Nephron (organoid): ENCODE measurements around the gene MPZL1.
"Not testable (repeated sequence)": the region's sequence is repeated elsewhere in the genome, so short reads cannot be mapped to it uniquely, and the experiment has no call there.

Experiments used
- H3K27ac Mint-ChIP-seq, 3 experiments: 2 replicates each; pipeline ENCODE4 v1.8.0; 2020; ENCODE audit warnings: mixed read lengths in 3 of 3, mild to moderate bottlenecking in 2 of 3, moderate library complexity in 1 of 3
- H3K27me3 Mint-ChIP-seq: 2 replicates; pipeline ENCODE4 v1.8.0; 2021; ENCODE audit warnings: low read depth, mild to moderate bottlenecking, moderate library complexity, mixed read lengths
- H3K36me3 Mint-ChIP-seq: 2 replicates; pipeline ENCODE4 v1.8.0; 2020; ENCODE audit warnings: low read depth, mixed read lengths
- H3K4me1 Mint-ChIP-seq: 2 replicates; pipeline ENCODE4 v1.8.0; 2020; ENCODE audit warnings: mixed read lengths
- H3K4me3 Mint-ChIP-seq, 3 experiments: 2 replicates each; pipeline ENCODE4 v1.8.0; 2020; ENCODE audit warnings: mild to moderate bottlenecking in 3 of 3, mixed read lengths in 3 of 3, moderate library complexity in 2 of 3
- H3K9me3 Mint-ChIP-seq: 2 replicates; pipeline ENCODE4 v1.8.0; 2020; ENCODE audit warnings: mixed read lengths
- TF ChIP-seq, protein P1 (sequence below), 3 experiments: fragments of 200-600 bp; sonication (generic); IDR thresholded peaks; one replicate each; pipeline ENCODE4 v1.5.0; 2021; ENCODE audit warnings: antibody characterized with exemption in 3 of 3; ENCODE audit not compliant: unreplicated experiment in 3 of 3

Gene MPZL1

DNA sequence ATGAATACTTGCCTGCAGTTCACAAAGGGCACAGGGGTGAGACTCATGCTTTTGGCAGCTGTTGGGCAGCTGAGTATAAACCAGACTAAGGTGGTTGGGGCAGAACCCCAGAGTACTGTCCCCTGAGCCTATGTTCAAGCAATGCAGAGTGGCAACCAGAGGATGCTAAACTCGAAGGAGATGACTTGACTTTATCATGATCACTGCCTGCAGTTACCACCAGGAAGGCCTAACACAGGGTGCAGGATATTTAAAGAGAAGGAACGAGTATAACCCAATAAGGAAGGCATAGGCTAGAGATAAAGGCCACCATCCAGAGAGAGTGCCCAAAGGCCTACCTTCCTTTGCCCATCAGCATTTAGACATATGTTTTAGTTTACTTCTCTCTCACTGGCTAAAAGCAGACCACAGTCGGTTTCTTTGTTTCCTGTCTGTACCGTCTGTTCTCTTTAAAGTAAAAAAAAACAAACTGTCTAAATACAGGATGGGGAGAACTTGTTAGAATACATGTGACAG, 83.3 kb downstream of the MPZL1 start:
- Mint-ChIP-seq H3K36me3 (peaks cover 35% of the 10 kb centered on the region), H3K27me3 (no peaks in the 10 kb centered on the region), H3K4me3 (no peak overlapping the region), H3K9me3 (peaks cover 14% of the 10 kb centered on the region), H3K27ac (peak overlapping the region in 1 of 3 experiments; percentile 13), H3K4me1 (no peaks in the 10 kb centered on the region)
- TF ChIP-seq, protein P1, sequence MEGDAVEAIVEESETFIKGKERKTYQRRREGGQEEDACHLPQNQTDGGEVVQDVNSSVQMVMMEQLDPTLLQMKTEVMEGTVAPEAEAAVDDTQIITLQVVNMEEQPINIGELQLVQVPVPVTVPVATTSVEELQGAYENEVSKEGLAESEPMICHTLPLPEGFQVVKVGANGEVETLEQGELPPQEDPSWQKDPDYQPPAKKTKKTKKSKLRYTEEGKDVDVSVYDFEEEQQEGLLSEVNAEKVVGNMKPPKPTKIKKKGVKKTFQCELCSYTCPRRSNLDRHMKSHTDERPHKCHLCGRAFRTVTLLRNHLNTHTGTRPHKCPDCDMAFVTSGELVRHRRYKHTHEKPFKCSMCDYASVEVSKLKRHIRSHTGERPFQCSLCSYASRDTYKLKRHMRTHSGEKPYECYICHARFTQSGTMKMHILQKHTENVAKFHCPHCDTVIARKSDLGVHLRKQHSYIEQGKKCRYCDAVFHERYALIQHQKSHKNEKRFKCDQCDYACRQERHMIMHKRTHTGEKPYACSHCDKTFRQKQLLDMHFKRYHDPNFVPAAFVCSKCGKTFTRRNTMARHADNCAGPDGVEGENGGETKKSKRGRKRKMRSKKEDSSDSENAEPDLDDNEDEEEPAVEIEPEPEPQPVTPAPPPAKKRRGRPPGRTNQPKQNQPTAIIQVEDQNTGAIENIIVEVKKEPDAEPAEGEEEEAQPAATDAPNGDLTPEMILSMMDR (IDR thresholded peaks at IDR 0.05; ENCODE audit: unreplicated experiment in 3 of 3), result no peak

DNA sequence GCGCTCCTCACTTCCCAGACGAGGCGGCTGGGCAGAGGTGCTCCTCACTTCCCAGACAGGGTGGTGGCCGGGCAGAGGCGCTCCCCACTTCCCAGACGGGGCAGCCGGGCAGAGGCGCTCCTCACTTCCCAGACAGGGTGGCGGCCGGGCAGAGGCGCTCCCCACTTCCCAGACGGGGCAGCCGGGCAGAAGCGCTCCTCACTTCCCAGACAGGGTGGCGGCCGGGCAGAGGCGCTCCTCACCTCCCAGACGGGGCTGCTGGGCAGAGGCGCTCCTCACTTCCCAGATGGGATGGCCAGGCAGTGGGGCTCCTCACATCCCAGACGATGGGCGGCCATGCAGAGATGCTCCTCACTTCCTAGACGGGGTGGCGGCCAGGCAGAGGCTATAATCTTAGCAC, 84.5 kb downstream of the MPZL1 start:
- H3K27me3 Mint-ChIP-seq, H3K4me1 Mint-ChIP-seq, H3K4me3 Mint-ChIP-seq, H3K27ac Mint-ChIP-seq: not testable (repeated sequence)
- H3K9me3 Mint-ChIP-seq, result peaks cover 18% of the 10 kb centered on the region
- peaks cover 28% of the 10 kb centered on the region for H3K36me3 Mint-ChIP-seq

DNA sequence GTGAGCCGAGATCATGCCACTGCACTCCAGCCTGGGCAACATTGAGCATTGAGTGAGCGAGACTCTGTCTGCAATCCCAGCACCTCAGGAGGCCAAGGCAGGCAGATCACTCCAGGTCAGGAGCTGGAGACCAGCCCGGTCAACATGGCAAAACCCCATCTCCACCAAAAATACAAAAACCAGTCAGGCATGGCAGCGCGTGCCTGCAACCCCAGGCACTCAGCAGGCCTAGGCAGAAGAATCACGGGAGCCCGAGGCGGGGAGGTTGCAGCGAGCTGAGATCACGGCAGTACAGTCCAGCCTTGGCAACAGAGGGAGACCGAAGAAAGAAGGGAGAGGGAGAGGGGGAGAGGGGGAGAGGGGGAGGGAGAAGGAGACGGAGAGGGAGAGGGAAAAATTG, 84.9 kb downstream of the MPZL1 start:
- peaks cover 26% of the 10 kb centered on the region for H3K36me3 Mint-ChIP-seq
- H3K27me3 Mint-ChIP-seq, H3K4me1 Mint-ChIP-seq, H3K4me3 Mint-ChIP-seq, H3K27ac Mint-ChIP-seq: not testable (repeated sequence)
- H3K9me3 Mint-ChIP-seq, result peaks cover 22% of the 10 kb centered on the region

DNA sequence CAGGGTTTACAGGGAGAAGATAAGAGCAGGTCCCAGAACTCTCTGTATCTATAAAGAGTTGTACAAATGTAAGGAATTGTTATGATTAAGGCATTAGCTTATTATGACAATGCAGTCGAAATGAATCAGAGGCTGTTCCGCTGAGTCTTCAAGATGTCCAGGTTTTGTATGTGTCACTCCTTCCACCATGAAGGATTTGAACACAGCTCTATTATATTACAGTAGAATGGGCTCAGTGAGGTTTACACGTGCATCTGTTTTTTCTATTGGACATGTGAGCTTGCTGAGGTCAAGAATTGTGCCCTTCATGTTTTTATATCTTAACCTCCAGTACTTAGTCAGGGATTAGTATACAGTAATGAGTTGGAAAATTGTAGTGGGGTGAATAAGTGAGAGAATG, 86.3 kb downstream of the MPZL1 start:
- H3K36me3 Mint-ChIP-seq, result peaks cover 23% of the 10 kb centered on the region
- H3K4me3 Mint-ChIP-seq, result no peak overlapping the region
- H3K27ac Mint-ChIP-seq, result no peak overlapping the region
- TF ChIP-seq, protein P1 (IDR thresholded peaks at IDR 0.05; ENCODE audit: unreplicated experiment in 3 of 3), result no peak
- peaks cover 31% of the 10 kb centered on the region for H3K9me3 Mint-ChIP-seq
- no peaks in the 10 kb centered on the region for H3K27me3 Mint-ChIP-seq
- no peaks in the 10 kb centered on the region for H3K4me1 Mint-ChIP-seq

DNA sequence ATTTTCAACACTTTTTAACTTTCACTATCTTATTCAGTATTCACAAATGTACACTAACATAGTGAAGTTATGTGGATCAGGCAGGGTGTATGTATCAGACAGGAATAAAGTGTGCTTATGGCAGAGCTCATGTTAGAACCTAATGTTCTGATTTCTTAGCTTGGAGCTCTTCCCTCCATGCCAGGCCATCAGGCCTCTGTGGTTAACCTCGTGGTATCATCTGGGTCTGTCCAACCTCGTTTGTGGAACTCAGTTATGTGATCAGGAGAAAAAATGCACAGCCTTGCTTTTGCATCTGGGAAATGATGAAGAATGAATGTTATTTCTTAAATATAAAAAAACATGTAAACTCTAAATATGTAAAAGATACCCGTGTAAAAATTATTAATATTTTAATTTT, 86.9 kb downstream of the MPZL1 start:
- Mint-ChIP-seq H3K4me3 (no peak overlapping the region), H3K36me3 (peaks cover 20% of the 10 kb centered on the region), H3K27ac (no peak overlapping the region), H3K27me3 (no peaks in the 10 kb centered on the region), H3K4me1 (no peaks in the 10 kb centered on the region), H3K9me3 (peaks cover 33% of the 10 kb centered on the region)
- TF ChIP-seq, protein P1 (IDR thresholded peaks at IDR 0.05; ENCODE audit: unreplicated experiment in 3 of 3), result no peak

DNA sequence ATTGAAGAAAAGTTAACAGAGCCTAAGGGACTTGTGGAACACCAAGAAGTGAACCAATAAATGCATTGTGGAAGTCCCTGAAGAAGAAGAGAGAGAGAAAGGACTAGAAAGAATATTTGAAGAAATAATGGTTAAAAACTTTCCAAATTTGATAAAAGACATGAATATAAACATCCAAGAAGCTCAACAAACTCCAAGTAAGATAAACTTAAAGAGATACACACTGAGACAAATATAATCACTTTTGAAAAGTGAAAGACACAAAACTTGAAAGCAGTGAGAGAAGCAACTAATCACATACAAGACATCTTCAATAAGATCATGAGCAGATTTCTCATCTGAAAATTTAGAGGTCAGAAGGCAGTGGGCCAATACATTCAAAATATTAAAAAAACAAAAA, 91.2 kb downstream of the MPZL1 start:
- peaks cover 42% of the 10 kb centered on the region for H3K9me3 Mint-ChIP-seq
- no peak overlapping the region for H3K4me3 Mint-ChIP-seq
- H3K4me1 Mint-ChIP-seq, result no peaks in the 10 kb centered on the region
- peaks cover 9% of the 10 kb centered on the region for H3K36me3 Mint-ChIP-seq
- TF ChIP-seq, protein P1 (IDR thresholded peaks at IDR 0.05; ENCODE audit: unreplicated experiment in 3 of 3), result no peak
- H3K27ac Mint-ChIP-seq, result no peak overlapping the region
- no peaks in the 10 kb centered on the region for H3K27me3 Mint-ChIP-seq

DNA sequence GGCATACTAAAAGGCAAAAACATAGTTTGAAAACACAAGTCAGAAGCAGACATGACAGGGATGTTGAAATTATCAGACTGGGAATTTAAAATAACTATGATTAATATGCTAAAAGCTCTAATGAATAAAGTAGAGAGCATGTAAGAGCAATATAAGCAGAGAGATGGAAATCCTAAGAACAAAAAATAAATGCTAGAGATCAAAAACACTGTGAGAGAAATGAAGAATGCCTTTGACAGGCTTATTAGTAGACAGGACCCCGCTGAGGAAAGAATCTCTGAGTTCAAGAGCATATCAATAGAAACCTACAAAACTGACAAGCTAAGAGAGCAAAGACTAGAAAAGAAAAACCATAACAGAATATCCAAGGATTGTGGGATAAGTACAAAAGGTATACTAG, 93.9 kb downstream of the MPZL1 start:
- H3K9me3 Mint-ChIP-seq, result peaks cover 40% of the 10 kb centered on the region
- peaks cover 5% of the 10 kb centered on the region for H3K4me1 Mint-ChIP-seq
- H3K4me3 Mint-ChIP-seq, result no peak overlapping the region
- peaks cover 9% of the 10 kb centered on the region for H3K36me3 Mint-ChIP-seq
- TF ChIP-seq, protein P1 (IDR thresholded peaks at IDR 0.05; ENCODE audit: unreplicated experiment in 3 of 3), result no peak
- H3K27me3 Mint-ChIP-seq, result peaks cover 2% of the 10 kb centered on the region
- H3K27ac Mint-ChIP-seq, result no peak overlapping the region
